Urothelium cell line (cell line): ENCODE results near the gene OR11L1.

Experiments used
- DNase-seq: peaks from one replicate; pipeline ENCODE4 v3.0.0; 2011; ENCODE audit warnings: low spot score, mixed read lengths
- FAIRE-seq: peaks from 2 replicates; lab custom pipeline; 2011; peaks lifted over from hg19 to GRCh38; lab: Jason Lieb, UNC

Gene OR11L1

GRCh38 chr1:247841796-247842195, at the start of gene OR11L1:
OR11L1 (minus strand) TSS chr1:247841896; CDS start chr1:247841896, 0 bp downstream.
- DNase-seq (no peak), FAIRE-seq (no peak)

- FAIRE-seq: peak; percentile 20
- DNase-seq: no peak
Measured at GRCh38 chr1:247884797-247885413, 43.2 kb upstream of the OR11L1 start.

GRCh38 chr1:247883346-247883745, 41.6 kb upstream of the OR11L1 start:
- DNase-seq (no peak), FAIRE-seq (no peak)

GRCh38 chr1:247865416-247865815, 23.7 kb upstream of the OR11L1 start:
- no peak for FAIRE-seq
- no peak for DNase-seq

GRCh38 chr1:247864644-247865043, 22.9 kb upstream of the OR11L1 start:
- FAIRE-seq (no peak), DNase-seq (no peak)

GRCh38 chr1:247862756-247863155, 21.1 kb upstream of the OR11L1 start:
- DNase-seq (no peak), FAIRE-seq (no peak)

DNA sequence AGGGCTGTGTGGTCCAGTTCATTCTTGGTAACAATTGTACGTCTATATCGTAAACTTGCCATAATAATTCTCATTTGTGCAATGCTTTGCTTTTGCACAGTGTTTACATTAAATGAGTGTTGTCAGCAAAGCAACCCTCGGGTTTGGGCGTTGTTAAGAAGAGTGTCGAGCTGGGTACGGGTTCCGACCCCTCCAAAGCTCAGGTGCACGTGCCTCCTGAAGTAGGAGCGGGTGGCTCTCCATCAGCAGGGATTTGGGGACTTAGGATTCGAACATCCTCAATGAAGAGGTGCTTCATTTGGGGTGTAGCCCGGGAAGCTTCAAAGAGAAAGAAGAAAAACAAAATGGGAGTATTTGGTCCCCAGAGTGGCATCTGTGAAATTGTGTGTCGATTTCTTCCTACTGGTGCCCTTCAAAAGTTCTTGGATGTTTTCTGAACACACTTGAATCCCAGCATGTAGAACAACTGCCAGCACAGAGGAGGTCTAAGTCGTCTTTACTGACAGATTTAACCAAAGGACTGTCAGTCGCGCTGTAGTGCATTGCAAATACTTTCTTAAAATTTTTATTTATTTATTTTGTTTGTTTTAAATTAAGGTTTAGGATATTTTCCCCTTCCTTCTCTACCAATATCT, 16.4 kb upstream of the OR11L1 start:
- FAIRE-seq (no peak), DNase-seq (no peak)

GRCh38 chr1:247857069-247857984, 15.6 kb upstream of the OR11L1 start, which contains the start of gene TRIM58:
TRIM58 (plus strand) TSS chr1:247857187; CDS start chr1:247857247, 60 bp downstream.
- DNase-seq (peak; percentile 88), FAIRE-seq (peak; percentile 48)

DNA sequence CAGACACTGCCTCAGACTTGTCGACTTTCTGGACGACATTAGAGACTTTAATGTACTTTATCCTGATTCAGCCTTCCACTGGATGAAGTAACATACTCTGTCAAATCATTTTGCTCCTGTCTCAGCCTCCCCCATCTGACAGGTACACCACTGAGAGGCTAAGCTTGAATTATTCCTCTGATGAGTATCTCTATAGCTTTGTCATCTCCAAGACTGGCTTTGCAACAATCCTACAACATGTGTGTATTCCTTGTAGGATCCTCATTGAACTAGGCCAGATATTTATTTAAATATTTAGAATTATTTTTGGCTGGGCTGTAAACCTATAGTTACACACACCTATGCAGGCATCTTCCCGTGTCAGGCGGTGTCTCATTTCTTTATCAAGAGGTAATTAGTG, 14.2 kb upstream of the OR11L1 start:
- no peak for FAIRE-seq
- no peak for DNase-seq

DNA sequence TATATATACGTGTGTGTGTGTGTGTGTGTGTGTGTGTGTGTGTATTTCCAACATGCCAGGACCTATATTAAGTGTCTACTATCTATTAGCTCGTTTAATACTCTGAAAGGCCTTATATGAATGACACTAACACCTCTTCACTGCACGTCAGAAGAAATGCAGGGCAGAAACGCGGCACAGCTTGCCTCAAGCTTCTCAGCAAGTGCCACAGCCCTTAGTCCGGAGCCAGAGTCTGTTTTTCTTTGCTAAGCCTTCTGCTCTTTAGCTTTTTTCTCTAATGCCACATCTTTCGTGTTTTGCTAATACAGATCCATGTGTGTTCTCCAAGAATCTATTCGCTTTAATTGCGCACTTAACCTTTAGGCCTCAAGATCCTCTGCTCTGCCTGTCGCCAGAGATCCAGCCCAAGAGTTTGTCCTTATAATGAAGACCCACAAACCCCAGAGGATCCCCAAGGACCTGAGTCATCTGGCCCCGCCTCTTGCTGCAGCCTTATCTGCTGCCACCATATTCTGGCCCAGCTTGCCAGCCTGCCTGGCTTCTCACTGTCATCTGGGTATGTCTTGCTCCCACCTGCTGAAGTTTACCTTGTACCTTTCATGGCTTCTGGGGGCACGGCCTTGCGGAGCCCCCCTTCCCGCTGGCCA, 13.3 kb upstream of the OR11L1 start:
- DNase-seq (no peak), FAIRE-seq (no peak)

- FAIRE-seq: no peak
- DNase-seq: no peak
Measured at GRCh38 chr1:247849616-247850015, 7.9 kb upstream of the OR11L1 start.

DNA sequence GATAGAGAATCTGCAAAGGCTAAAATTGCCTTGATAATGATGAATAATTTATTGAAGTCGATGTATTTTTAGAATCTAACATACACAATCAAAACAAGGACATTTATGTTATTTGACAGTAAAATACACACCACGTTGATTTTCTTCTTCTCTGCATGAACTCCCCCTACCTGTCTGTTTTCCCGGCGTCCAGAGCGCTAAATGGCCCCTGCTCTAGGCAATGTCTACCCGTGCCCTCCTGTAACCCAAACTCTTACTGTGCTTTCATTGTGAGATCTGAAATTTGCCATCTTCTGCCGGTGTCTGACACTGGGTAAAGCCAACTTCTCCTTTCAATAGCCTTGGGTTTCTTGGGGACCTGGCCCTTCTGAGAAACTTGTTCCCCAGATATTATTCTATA, 6.7 kb upstream of the OR11L1 start:
- DNase-seq: no peak
- FAIRE-seq: no peak

DNA sequence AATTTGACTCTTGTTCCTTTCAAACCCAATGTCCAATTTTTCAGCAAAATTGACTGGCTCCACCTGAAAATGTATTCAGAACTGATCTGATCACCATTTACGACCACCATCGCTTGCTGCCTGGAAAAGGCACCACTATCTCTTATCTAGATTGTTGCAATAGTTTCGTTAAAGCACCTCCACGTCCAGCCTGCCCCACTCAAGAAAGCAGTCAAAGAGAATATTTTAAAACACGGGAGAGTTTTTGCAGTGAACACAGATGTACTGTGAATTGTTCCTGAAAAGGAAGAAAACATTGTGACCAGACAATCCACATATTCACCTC, 4.0 kb upstream of the OR11L1 start:
- no peak for FAIRE-seq
- no peak for DNase-seq

- DNase-seq (no peak), FAIRE-seq (no peak)
Measured at GRCh38 chr1:247845011-247845692, 3.5 kb upstream of the OR11L1 start.

DNA sequence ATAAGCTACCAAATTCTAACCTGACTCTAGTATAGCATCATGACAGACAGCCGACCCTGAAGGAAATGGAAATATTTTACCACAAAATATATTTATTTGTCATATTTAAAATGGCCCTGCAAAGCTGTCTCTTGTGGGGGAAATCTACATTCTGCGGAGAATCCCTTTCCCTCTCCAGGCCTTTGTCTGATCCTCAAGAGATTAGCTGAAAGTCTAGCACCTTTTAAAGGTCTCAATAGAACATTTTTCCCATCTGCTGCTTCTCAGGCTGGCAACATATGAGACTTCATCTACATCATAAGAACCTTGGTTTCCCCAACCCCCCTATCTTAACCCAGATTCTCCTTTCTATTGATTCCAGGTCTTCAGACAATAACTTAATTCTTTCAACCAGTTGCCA, 1.7 kb upstream of the OR11L1 start:
- FAIRE-seq: no peak
- no peak for DNase-seq

- DNase-seq (no peak), FAIRE-seq (no peak)
Measured at GRCh38 chr1:247840818-247841217, 878 bp downstream of the OR11L1 start.

DNA sequence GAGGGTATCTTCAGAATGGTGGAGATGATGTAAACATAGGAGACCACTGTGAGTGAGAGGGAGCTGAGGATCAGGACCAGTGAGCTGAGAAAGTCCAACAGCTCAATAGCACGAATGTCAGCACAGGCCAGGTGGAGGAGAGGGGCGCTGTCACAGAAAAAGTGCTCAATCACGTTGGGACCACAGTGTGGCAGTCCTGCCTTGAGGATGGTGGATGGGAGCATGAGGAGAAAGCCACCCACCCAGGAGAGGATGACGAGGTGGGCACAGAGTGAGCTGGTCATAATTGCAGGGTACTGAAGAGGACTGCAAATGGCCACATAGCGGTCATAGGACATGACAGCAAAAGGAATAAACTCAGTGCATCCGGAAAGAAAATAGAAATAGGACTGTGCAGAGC, 8.1 kb downstream of the OR11L1 start:
- no peak for FAIRE-seq
- no peak for DNase-seq

- DNase-seq (peak; percentile 6), FAIRE-seq (no peak)
Measured at GRCh38 chr1:247829656-247830055, 12.0 kb downstream of the OR11L1 start.

GRCh38 chr1:247825362-247825761, 16.3 kb downstream of the OR11L1 start:
- FAIRE-seq: no peak

DNA sequence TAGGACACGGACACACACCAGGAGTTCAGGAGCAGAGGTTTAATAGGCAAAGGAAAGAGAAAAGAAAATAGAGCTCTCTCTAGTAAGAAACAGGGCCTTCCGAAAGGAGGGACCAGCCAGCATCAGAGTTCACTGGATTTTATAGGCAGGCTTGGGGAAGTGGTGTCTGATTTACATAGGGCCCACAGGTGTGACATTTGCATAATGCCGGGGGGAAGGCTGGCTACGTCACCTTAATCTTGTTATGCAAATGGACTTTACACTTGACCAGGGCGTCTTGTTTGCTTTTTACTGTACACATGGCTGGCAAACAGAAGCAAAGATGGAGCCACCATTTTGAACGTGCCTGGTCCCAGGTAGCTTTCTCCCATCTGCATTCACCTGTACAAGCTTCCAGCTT, 17.7 kb downstream of the OR11L1 start, which contains the start of gene OR14A16:
Gene OR14A16 (minus strand): TSS at position 97 of the 400 bp plus-strand sequence. CDS start 8,390 bp downstream, outside the sequence.
- no peak for DNase-seq
- no peak for FAIRE-seq

More at GRCh38 chr1:247825362-247825761, 16.3 kb downstream of the OR11L1 start:
- DNase-seq: no peak
